Brain microvascular endothelial cell (primary cell): ENCODE data around the gene C2orf78.

Experiments used
- DNase-seq: peaks from one replicate; pipeline ENCODE4 v3.0.0-alpha.2; 2020
- H3K27ac ChIP-seq: fragments of 250-450 bp; sonication (Bioruptor Pico); 2 replicates; pipeline ENCODE4 v1.5.1; 2020; ENCODE audit warnings: mild to moderate bottlenecking, moderate library complexity
- H3K27me3 ChIP-seq: fragments of 250-450 bp; sonication (Bioruptor Pico); replicated peaks from 2 replicates; pipeline ENCODE4 v1.5.1; 2020; ENCODE audit warnings: mild to moderate bottlenecking
- H3K36me3 ChIP-seq: fragments of 250-450 bp; sonication (Bioruptor Pico); replicated peaks from 2 replicates; pipeline ENCODE4 v1.5.1; 2020; ENCODE audit warnings: mild to moderate bottlenecking
- H3K4me3 ChIP-seq: 2 replicates; pipeline ENCODE4 v1.5.1; 2011; ENCODE audit warnings: low read depth, mild to moderate bottlenecking, control low read depth, low read length, moderate library complexity
- in situ Hi-C: cut with HindIII; loops from 2 replicates; pipeline ENCODE4 v1.10.0; 2017; ENCODE audit warnings: low sequenced_read_pairs, low pct_ligation_motif_present
- TF ChIP-seq, protein P1 (sequence below): IDR thresholded peaks from 2 replicates; pipeline ENCODE4 v1.5.1; 2011; ENCODE audit warnings: low read depth, mild to moderate bottlenecking, moderate library complexity, low read length, control low read depth, inconsistent platforms; ENCODE audit errors: missing control alignments

Gene C2orf78

DNA sequence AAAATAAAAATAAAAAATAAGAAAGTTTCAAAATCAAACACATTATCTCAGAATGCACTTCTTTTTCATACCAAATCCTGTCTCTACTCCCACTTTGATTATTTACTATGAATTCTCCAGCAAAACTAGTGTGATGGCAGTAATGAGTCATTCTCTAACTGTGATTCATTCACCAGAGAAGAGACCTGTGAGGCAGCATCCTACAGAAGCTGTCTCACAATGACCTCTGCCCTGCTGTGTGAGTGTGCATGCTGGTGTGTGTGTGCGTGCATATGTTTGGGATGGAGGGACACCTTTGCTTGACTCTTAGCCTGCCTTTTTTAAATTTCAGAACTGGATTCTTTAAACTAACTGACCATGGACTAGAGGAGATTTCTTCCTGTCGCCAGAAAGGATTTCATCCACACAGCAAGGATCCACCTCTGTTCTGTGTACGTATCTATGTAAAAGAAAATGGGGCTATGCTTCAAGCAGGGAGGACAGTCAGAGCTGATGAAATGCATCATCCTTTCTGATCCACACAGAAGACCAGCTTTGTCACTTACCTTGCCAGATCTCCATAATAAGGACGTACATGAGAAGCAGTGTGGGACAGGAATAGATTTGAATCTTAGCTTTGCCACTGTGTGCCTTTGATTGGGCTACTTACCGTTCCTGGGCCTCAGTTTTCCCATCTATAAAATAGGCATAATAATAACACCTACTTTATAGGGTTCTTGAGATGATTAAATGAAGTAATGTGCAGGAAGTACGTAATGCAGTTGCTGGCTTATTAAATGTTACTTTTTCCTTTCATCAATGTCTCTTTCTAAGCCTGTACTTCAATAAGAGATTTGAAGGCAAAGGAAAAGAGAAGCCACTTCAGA is 76.0 kb downstream of the C2orf78 start:
- TF ChIP-seq, protein P1, sequence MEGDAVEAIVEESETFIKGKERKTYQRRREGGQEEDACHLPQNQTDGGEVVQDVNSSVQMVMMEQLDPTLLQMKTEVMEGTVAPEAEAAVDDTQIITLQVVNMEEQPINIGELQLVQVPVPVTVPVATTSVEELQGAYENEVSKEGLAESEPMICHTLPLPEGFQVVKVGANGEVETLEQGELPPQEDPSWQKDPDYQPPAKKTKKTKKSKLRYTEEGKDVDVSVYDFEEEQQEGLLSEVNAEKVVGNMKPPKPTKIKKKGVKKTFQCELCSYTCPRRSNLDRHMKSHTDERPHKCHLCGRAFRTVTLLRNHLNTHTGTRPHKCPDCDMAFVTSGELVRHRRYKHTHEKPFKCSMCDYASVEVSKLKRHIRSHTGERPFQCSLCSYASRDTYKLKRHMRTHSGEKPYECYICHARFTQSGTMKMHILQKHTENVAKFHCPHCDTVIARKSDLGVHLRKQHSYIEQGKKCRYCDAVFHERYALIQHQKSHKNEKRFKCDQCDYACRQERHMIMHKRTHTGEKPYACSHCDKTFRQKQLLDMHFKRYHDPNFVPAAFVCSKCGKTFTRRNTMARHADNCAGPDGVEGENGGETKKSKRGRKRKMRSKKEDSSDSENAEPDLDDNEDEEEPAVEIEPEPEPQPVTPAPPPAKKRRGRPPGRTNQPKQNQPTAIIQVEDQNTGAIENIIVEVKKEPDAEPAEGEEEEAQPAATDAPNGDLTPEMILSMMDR = no peak

DNA sequence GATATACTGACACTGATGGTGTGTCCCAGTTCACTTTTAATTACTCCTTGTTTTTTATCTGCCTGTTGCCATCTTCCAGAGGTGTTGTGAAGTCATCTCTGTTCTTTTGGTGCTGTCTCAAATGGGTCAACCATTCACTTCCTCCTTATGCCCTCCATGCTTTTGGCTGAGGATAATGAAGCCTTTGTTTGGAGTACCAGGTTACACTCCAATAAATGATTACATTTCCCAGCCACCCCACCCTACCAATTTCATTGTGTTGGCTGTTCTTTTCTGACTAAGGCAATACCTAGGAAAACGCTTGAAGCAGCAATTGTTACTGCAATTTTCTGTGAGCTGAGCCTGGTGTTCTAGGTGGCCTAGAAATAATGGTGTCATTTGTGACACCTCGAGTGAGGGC is 79.0 kb downstream of the C2orf78 start:
- DNase-seq = no peak
- H3K4me3 ChIP-seq = no peak overlapping the region
- in situ Hi-C loops = no loop called here
- H3K27ac ChIP-seq = no peak overlapping the region
- H3K27me3 ChIP-seq = no peaks in the 10 kb centered on the region
- TF ChIP-seq, protein P1 = no peak
- peaks cover 24% of the 10 kb centered on the region for H3K36me3 ChIP-seq

More for the DNA sequence above, 76.0 kb downstream of the C2orf78 start:
- no peak overlapping the region for H3K4me3 ChIP-seq
- in situ Hi-C loops = no loop called here
- H3K27me3 ChIP-seq = no peaks in the 10 kb centered on the region
- peaks cover 17% of the 10 kb centered on the region for H3K36me3 ChIP-seq
- no peak overlapping the region for H3K27ac ChIP-seq
- peak; percentile 89 for DNase-seq
